IPS-20b (cell line): ENCODE measurements around the gene GRIK2.

Experiments used
- H3K27ac ChIP-seq: one replicate; pipeline ENCODE4 v1.5.1; 2013; ENCODE audit warnings: low read length
- H3K27me3 ChIP-seq: 2 replicates; pipeline ENCODE4 v1.6.1; 2013; ENCODE audit warnings: mild to moderate bottlenecking, low read length, inconsistent platforms; ENCODE audit not compliant: insufficient read depth
- H3K36me3 ChIP-seq: 2 replicates; pipeline ENCODE4 v1.6.1; 2013; ENCODE audit warnings: low read depth, mild to moderate bottlenecking, inconsistent platforms, low read length, moderate library complexity; ENCODE audit not compliant: insufficient read depth
- H3K4me1 ChIP-seq: 2 replicates; pipeline ENCODE4 v1.6.1; 2013; ENCODE audit warnings: mild to moderate bottlenecking, control low read depth, inconsistent platforms, low read length, moderate library complexity; ENCODE audit not compliant: insufficient read depth
- H3K4me3 ChIP-seq: 2 replicates; pipeline ENCODE4 v1.5.1; 2013; ENCODE audit warnings: mild to moderate bottlenecking, low read length, inconsistent platforms
- H3K9ac ChIP-seq: 2 replicates; pipeline ENCODE4 v1.6.1; 2013; ENCODE audit warnings: low read depth, mild to moderate bottlenecking, inconsistent platforms, low read length, moderate library complexity
- H3K9me3 ChIP-seq: 2 replicates; pipeline ENCODE4 v1.6.1; 2013; ENCODE audit warnings: mild to moderate bottlenecking, low read depth, low read length, inconsistent platforms; ENCODE audit not compliant: insufficient read depth

The GRIK2 gene

DNA sequence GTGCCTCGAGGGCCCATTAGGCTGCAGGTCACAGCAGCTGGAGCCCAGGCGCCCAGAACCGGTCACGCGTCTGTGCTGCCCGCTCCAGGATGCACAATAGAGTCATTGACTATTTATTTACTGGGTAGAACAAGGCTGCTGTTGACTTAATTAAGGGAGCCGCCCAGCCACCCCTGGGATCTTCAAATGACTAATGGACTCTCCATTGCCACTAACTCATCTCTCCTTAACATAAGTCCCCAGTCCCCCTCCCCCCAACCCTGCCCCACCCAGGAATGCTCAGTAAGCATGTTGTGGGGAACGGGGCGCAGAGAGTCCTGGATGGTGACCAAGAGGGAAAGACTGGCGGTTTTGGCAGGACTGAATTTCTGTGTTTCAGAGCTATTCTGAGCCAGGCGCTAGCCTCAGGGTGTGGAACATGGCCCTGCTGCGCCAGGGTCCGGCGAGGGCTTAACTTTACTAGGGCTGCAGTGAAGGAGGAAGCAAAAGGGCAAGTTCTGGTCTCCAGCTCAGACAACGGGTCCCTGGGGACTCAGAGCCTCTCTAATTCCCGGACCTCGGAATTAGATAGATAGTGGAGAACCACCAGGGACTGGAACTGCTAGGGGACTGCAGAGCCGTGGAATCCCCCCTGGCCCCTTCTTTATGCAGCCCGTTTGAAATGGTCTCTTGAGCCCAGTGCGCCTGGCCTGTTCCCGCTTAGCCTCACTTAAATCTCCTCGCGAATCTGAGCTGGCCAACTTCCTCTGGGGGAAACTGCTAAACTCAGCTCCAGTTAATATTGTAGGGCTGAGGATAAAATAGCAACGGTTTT, 1.5 kb upstream of the GRIK2 start:
- Histone ChIP-seq H3K9me3 (no peaks in the 10 kb centered on the region), H3K36me3 (no peaks in the 10 kb centered on the region), H3K9ac (no peak overlapping the region), H3K27me3 (peaks cover 77% of the 10 kb centered on the region), H3K4me3 (peak overlapping the region; percentile 71), H3K27ac (no peak overlapping the region), H3K4me1 (peaks cover 4% of the 10 kb centered on the region; the same call in 1 of the 2 replicates)

DNA sequence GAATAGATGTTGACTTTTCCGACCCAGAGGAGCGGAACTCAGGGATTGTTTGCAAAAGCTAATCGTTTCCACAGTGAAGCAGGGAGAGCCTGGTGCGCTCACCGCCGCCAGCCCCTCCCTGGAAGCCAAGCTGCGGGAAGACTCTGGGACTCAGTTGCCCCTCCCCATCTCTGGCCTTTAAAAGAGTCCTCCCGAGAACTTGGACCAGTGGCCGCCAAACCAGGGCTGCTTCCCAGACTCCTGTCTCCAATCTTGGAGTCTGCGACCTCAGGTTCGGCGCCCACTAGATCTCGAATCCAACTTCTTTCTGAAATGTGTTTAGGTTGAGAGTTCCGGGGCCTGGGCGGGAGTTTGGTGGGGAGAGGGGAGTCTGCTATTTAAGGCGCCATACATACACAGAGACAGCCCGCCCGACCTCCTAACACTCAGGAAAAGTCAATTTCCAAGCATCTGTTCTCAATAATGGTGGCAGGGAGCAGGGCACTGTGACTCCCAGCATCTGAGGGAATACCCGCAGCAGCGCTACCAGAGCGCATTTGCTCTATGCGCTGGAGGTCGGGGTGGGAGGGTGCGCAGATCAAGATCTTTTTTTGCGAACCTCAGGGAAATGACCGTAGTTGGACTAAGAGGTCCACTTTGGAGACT, 800 bp upstream of the GRIK2 start:
- peaks cover 83% of the 10 kb centered on the region for H3K27me3 ChIP-seq
- H3K4me3 ChIP-seq: peak overlapping the region; percentile 71
- H3K9me3 ChIP-seq: no peaks in the 10 kb centered on the region
- peaks cover 4% of the 10 kb centered on the region; the same call in 1 of the 2 replicates for H3K4me1 ChIP-seq
- no peak overlapping the region for H3K27ac ChIP-seq
- no peak overlapping the region for H3K9ac ChIP-seq
- no peaks in the 10 kb centered on the region for H3K36me3 ChIP-seq

DNA sequence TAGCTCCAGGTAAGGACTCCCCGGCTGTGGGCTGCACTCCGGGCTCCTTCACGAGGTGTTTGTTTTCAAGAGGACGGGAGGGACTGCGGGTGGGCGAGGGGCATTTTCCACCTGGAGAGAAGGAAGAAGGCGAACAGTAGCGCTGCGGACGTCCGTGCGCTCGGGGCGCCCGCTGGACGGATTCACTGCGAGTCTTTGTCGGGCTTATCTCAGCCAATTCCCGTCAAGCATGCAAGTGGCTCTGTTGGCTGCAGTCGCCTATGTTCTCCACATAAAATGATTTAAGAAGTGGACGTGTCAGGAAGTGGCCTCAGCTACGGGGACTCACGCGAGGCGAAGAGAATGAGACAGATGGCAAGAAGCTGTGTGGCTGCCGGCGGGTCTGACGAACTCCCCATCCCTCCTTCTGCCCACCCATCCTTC, 332 bp downstream of the GRIK2 start:
- Histone ChIP-seq H3K4me1 (peaks cover 4% of the 10 kb centered on the region; the same call in 1 of the 2 replicates), H3K9ac (no peak overlapping the region), H3K4me3 (peak overlapping the region; percentile 71), H3K36me3 (no peaks in the 10 kb centered on the region), H3K27ac (no peak overlapping the region), H3K27me3 (peaks cover 94% of the 10 kb centered on the region), H3K9me3 (no peaks in the 10 kb centered on the region)

DNA sequence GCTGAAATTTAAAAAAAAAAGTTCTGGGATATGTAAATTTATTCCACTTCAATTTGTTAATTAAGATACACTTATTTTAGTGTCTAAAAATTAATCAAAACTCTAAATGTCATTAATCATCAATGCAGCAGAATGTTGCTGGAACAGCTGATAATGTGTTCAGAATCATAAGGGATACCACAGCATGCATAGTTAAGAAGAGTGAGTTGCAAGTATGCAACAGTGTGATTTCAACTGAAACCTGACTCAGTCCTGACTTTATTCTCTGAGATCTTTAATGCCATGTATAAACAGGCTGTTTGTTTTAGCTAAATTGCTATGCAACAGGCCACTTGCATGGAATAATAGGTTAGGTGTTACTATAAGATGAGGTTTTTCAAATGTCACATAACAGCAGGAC, 1.4 kb downstream of the GRIK2 start:
- Histone ChIP-seq H3K36me3 (no peaks in the 10 kb centered on the region), H3K9me3 (no peaks in the 10 kb centered on the region), H3K9ac (no peak overlapping the region), H3K27me3 (peaks cover 97% of the 10 kb centered on the region), H3K4me3 (no peak overlapping the region), H3K4me1 (peaks cover 6% of the 10 kb centered on the region; the same call in 1 of the 2 replicates), H3K27ac (no peak overlapping the region)

DNA sequence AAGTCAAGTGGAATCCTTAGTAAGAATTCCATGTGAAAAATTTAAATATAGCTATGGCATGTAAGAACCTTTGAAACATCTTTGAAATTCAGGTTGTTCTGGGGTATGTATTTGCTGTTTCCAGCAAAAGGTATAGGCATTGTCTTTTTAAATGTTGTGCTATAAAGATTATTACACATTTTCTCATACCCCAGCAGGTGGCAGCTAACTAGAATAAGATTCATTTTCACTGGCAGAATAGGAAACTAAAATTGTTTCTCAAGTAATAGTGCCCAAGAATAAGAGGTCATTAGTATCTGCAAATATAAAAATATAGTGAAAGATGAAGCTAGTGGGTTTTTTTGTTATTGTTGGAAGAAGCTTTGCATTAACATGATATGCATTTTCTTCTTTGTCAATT, 1.8 kb downstream of the GRIK2 start:
- Histone ChIP-seq H3K9ac (no peak overlapping the region), H3K27me3 (peaks cover 97% of the 10 kb centered on the region), H3K4me3 (no peak overlapping the region), H3K27ac (no peak overlapping the region), H3K9me3 (no peaks in the 10 kb centered on the region), H3K4me1 (peaks cover 9% of the 10 kb centered on the region; the same call in 1 of the 2 replicates), H3K36me3 (no peaks in the 10 kb centered on the region)

DNA sequence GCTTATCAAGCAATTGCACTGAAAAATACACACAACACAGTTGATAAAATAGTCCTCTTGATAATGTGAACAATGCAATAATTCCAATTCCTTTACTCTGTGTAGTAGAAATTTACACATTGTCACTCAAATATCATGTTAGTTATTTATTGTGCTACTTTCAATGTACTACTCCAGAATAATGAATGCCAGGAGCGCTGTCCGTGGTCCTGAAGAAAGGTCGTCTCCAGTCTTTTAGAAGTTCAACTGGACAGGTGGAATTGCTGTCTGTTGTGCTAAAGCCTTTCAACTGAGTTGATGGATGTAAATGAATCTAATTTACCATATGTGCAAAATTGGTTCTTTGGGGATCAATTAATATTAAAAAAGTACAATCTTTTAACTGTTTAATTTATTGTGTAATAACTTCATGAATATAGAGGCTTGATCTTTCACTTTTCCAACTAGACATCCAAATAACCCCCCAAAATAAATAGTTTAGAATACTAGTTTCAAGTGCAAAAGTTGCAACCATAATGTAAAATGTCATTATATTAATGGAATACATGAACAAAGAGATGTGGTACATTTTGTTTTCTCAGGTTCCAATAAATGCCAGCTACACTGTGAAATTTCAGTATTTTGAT, 3.2 kb downstream of the GRIK2 start:
- H3K4me1 ChIP-seq: peaks cover 16% of the 10 kb centered on the region; the same call in 1 of the 2 replicates
- H3K4me3 ChIP-seq: no peak overlapping the region
- H3K27ac ChIP-seq: no peak overlapping the region
- no peak overlapping the region for H3K9ac ChIP-seq
- H3K9me3 ChIP-seq: no peaks in the 10 kb centered on the region
- peaks cover 97% of the 10 kb centered on the region for H3K27me3 ChIP-seq
- no peaks in the 10 kb centered on the region for H3K36me3 ChIP-seq

DNA sequence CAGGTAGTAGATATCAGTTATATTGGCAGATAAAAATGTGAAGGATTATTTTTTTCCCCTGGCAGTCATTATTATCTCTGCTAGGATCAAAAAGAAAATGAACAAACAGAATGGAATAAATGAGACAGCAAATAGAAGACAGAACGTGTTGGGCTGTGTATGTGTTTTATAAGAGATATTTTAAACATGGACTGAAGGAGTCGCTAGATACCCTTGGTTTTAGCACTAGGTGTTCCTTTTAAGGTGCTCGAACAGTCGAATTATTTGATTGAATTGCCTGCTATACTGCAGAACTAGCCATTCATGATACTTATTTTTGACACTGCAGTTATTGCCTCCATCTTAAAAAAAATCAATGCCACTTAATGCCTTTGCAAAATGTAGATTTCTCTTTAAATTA, 3.7 kb downstream of the GRIK2 start:
- H3K27me3 ChIP-seq: peaks cover 97% of the 10 kb centered on the region
- no peak overlapping the region for H3K9ac ChIP-seq
- no peaks in the 10 kb centered on the region for H3K9me3 ChIP-seq

DNA sequence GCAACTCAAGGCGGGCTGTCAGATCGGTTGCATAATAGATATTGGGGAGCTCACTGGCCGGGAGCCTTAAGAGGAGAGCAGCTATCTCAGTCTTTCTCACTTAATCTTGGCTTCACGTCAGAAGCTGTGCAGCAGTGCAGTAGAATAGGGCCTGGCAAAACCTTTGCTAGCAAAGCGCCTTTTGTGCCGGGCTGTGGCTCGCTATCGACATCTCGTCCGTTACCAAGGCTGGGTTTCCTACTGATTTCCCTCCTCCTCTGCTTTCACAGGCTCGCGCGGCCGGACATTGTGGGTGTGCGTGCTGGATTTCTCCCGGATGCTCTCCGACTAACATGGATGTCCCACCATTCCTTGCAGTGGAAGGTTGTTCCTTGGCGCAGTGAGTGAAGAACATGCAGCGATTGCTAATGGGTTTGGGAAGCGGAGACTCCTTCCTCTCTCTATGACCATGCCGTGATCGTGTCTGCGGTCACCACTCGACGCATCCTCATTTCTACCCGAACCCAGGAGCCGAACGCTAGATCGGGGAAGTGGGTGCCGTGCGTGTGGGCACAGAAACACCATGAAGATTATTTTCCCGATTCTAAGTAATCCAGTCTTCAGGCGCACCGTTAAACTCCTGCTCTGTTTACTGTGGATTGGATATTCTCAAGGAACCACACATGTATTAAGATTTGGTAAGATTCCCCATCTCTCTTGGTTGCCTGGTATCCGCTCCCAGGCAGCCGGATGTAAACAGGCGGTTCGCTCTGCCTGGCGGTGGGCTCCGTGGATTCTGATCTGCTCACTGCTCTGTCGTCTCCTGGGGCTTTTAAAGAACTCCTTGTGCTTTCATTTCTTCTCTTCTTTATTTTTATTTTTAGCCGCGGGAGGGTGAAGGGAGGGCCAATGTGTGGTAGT, 5.5 kb downstream of the GRIK2 start:
- Histone ChIP-seq H3K27ac (no peak overlapping the region), H3K9ac (no peak overlapping the region), H3K9me3 (no peaks in the 10 kb centered on the region), H3K4me1 (peaks cover 24% of the 10 kb centered on the region), H3K27me3 (peaks cover 98% of the 10 kb centered on the region), H3K4me3 (peak overlapping the region; percentile 69), H3K36me3 (no peaks in the 10 kb centered on the region)

More for the DNA sequence above, 3.7 kb downstream of the GRIK2 start:
- Histone ChIP-seq H3K36me3 (no peaks in the 10 kb centered on the region), H3K4me1 (peaks cover 16% of the 10 kb centered on the region; the same call in 1 of the 2 replicates), H3K27ac (no peak overlapping the region), H3K4me3 (no peak overlapping the region)

DNA sequence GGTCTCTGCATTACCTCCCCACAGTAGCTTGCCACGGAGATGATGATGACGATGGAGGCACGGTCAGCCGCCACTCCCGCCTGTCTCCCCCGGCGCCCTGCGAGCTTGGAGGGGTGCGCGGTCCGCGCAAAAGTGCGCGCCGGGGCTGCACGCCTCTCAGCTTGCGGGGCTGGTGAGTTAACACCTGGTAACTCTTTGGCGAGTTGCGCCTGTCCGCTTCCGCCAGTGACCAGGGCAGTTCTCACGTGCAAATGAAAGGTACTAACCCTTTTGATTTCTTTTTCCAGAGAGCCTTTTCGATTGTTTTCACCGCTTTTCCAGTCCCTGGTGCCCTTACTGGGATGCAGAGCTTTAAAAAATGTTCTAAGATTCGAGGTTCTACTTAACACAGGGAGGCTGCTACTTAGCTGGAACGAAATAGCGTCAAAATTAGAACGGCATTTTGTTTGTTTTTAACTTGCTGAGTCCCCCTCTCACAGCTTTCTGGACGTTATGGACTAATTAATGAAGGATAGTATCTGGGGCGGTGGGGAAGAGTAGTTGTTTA, 6.2 kb downstream of the GRIK2 start:
- Histone ChIP-seq H3K9me3 (no peaks in the 10 kb centered on the region), H3K27me3 (peaks cover 98% of the 10 kb centered on the region), H3K27ac (no peak overlapping the region), H3K36me3 (no peaks in the 10 kb centered on the region), H3K4me1 (peaks cover 22% of the 10 kb centered on the region), H3K4me3 (peak overlapping the region; percentile 69), H3K9ac (no peak overlapping the region; the same call in 1 of the 2 replicates)

DNA sequence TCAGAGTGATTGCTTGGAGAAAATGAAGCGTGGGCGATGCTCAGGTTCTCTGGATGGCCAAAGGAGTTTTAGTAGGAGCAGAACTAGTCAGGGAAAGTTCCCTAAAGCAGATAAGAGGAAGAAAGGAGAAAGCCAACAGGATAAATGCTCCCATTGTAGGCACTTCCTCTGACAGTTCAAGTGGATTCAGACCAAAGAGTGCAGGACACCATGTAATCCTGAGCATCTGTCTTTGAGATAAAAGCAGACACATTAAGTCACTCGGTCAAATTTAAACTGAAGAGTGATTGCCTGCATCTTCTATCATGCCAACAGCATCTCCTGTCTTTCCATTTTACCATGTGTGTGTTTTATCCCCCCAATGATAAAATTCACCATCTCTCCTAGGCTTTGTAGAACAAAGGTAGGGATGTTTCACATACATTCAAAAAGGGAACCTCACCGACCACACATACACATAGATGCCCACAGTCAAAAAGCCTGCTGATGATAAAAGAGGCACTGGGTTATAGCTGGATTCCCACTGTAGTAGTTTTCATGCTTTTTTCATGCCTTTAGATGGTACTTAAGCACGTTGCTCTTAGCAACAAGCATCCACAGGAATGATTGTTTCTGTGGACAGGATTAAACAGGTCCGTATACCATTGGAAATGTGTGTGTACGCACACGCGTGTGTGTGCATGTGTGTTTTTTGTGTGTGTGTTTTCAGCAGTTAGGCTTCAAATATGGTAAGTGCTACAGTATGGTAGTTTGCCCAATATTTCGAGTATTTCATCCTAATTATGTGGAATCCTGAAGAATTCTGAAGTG, 7.0 kb downstream of the GRIK2 start:
- Histone ChIP-seq H3K4me3 (peak overlapping the region; percentile 69; the same call in 1 of the 2 replicates), H3K27ac (no peak overlapping the region), H3K9ac (no peak overlapping the region), H3K9me3 (no peaks in the 10 kb centered on the region), H3K27me3 (peaks cover 94% of the 10 kb centered on the region), H3K36me3 (no peaks in the 10 kb centered on the region), H3K4me1 (peaks cover 22% of the 10 kb centered on the region)
